Keratinocyte (primary cell): Measurements from ENCODE around the gene IFI35. TPM values are rescaled to one million over a fixed set of nuclear protein-coding genes. Genes with fewer than 3 reads are reported as not detected.

Experiments
- DNase-seq: peaks from one replicate; pipeline ENCODE4 v3.0.0-alpha.2; 2011; ENCODE audit warnings: low read depth, missing footprints, low spot score
- FAIRE-seq: peaks from 2 replicates; lab custom pipeline; 2011; peaks lifted over from hg19 to GRCh38; lab: Jason Lieb, UNC
- H2AFZ ChIP-seq: 2 replicates; pipeline ENCODE4 v1.6.0; 2012; ENCODE audit warnings: low read length, control low read depth, inconsistent platforms; ENCODE audit not compliant: control insufficient read depth
- H3K27ac ChIP-seq: 2 replicates; pipeline ENCODE4 v1.5.1; 2011; ENCODE audit warnings: low read length; ENCODE audit not compliant: control insufficient read depth, insufficient read depth
- H3K27me3 ChIP-seq: 3 replicates; pipeline ENCODE4 v1.6.0; 2011; ENCODE audit warnings: low read length; ENCODE audit not compliant: control insufficient read depth, insufficient read depth; ENCODE audit errors: extremely low read depth
- H3K36me3 ChIP-seq, 2 experiments: 2 replicates in 1 of 2; 3 replicates in 1 of 2; pipeline ENCODE4 v1.5.1; 2011; ENCODE audit warnings: low read length in 2 of 2, mild to moderate bottlenecking in 1 of 2; ENCODE audit not compliant: control insufficient read depth in 2 of 2, insufficient read depth in 2 of 2; ENCODE audit errors: extremely low read depth in 1 of 2
- H3K4me1 ChIP-seq: 3 replicates; pipeline ENCODE4 v1.5.1; 2011; ENCODE audit warnings: low read length; ENCODE audit not compliant: control insufficient read depth, insufficient read depth; ENCODE audit errors: extremely low read depth
- H3K4me2 ChIP-seq: 3 replicates; pipeline ENCODE4 v1.6.0; 2011; ENCODE audit warnings: low read depth, low read length; ENCODE audit not compliant: control insufficient read depth, insufficient read depth; ENCODE audit errors: extremely low read depth
- H3K4me3 ChIP-seq, 3 experiments: fragments of 200-600 bp in 1 of 3; sonication (generic) in 1 of 3; 2 replicates in 2 of 3; 3 replicates in 1 of 3; pipeline ENCODE4 v1.5.1; 2011 to 2016; ENCODE audit warnings: low read length in 3 of 3, mild to moderate bottlenecking in 3 of 3, control low read depth in 2 of 3, inconsistent platforms in 1 of 3, low read depth in 1 of 3, mixed read lengths in 1 of 3, mixed run types in 1 of 3, moderate library complexity in 1 of 3; ENCODE audit not compliant: control insufficient read depth in 2 of 3, insufficient read depth in 2 of 3; ENCODE audit errors: extremely low read depth in 1 of 3
- H3K79me2 ChIP-seq: 2 replicates; pipeline ENCODE4 v1.6.0; 2012; ENCODE audit warnings: low read length; ENCODE audit not compliant: control insufficient read depth, insufficient read depth
- H3K9ac ChIP-seq: 3 replicates; pipeline ENCODE4 v1.6.0; 2011; ENCODE audit warnings: low read length; ENCODE audit not compliant: control insufficient read depth, insufficient read depth; ENCODE audit errors: extremely low read depth
- H3K9me1 ChIP-seq: 3 replicates; pipeline ENCODE4 v1.6.0; 2011; ENCODE audit warnings: low read length; ENCODE audit not compliant: control insufficient read depth, insufficient read depth; ENCODE audit errors: extremely low read depth
- H3K9me3 ChIP-seq: 2 replicates; pipeline ENCODE4 v1.5.1; 2012; ENCODE audit warnings: low read depth, low read length; ENCODE audit not compliant: control insufficient read depth
- H4K20me1 ChIP-seq: 3 replicates; pipeline ENCODE4 v1.6.0; 2011; ENCODE audit warnings: low read length; ENCODE audit not compliant: control insufficient read depth, insufficient read depth; ENCODE audit errors: extremely low read depth
- EZH2 ChIP-seq: IDR thresholded peaks from one replicate; pipeline ENCODE4 v1.6.1; 2012; ENCODE audit warnings: inconsistent platforms, mild to moderate bottlenecking, low read length, moderate library complexity
- dilution Hi-C: fragments of 300-500 bp; cut with MboI; formaldehyde crosslinking; loops from one replicate; pipeline ENCODE4 v1.7.0; 2020; ENCODE audit warnings: low sequenced_read_pairs; ENCODE audit not compliant: extremely low pct_ligation_motif_present
- polyA plus RNA-seq, 5 experiments: library from polyadenylated mRNA; depleted of rRNA in 3 of 5; stranded (reverse) in 3 of 5; stranded (forward) in 1 of 5; unstranded in 1 of 5; fragments of >200 nt; gene quantifications; 1 replicate in 1 of 5; 2 replicates in 3 of 5; 3 replicates in 1 of 5; pipeline versions ENCODE4 v1.2.1 to v1.2.3, GENCODE V29; 2011 to 2012; ENCODE audit warnings: missing spikeins in 2 of 5, low read depth in 1 of 5, low replicate concordance in 1 of 5
- TF ChIP-seq, protein P1 (sequence below), 3 experiments: IDR thresholded peaks in 1 of 3; conservative IDR thresholded peaks in 1 of 3; optimal IDR thresholded peaks in 1 of 3; 2 replicates in 2 of 3; 3 replicates in 1 of 3; pipeline versions ENCODE3 to v1.5.1; 2011; ENCODE audit warnings: low read length in 3 of 3, mild to moderate bottlenecking in 3 of 3, moderate library complexity in 2 of 3, control low read depth in 1 of 3, inconsistent platforms in 1 of 3; ENCODE audit not compliant: insufficient read depth in 2 of 3; ENCODE audit errors: extremely low read depth in 1 of 3

IFI35 gene
- polyA plus RNA-seq, 1 donor (not counting 4 experiments of a cell fraction or from before 2014, with no cell fraction given), result 27.6 TPM

- DNase-seq (no peak), FAIRE-seq (no peak)
- H3K9me3 ChIP-seq, result no peaks in the 10 kb centered on the region
- peaks cover 11% of the 10 kb centered on the region for H3K4me1 ChIP-seq
- peaks cover 20% of the 10 kb centered on the region for H3K79me2 ChIP-seq
- peaks cover 19 to 31% of the 10 kb centered on the region in 2 experiments for H3K36me3 ChIP-seq
- dilution Hi-C loops, result no loop called here
- TF ChIP-seq, protein P1, sequence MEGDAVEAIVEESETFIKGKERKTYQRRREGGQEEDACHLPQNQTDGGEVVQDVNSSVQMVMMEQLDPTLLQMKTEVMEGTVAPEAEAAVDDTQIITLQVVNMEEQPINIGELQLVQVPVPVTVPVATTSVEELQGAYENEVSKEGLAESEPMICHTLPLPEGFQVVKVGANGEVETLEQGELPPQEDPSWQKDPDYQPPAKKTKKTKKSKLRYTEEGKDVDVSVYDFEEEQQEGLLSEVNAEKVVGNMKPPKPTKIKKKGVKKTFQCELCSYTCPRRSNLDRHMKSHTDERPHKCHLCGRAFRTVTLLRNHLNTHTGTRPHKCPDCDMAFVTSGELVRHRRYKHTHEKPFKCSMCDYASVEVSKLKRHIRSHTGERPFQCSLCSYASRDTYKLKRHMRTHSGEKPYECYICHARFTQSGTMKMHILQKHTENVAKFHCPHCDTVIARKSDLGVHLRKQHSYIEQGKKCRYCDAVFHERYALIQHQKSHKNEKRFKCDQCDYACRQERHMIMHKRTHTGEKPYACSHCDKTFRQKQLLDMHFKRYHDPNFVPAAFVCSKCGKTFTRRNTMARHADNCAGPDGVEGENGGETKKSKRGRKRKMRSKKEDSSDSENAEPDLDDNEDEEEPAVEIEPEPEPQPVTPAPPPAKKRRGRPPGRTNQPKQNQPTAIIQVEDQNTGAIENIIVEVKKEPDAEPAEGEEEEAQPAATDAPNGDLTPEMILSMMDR (optimal IDR thresholded peaks at IDR 0.05 in 1 of 3, IDR thresholded peaks at IDR 0.05 in 1 of 3, conservative IDR thresholded peaks at IDR 0.05 in 1 of 3; ENCODE audit: extremely low read depth in 1 of 3, insufficient read depth in 2 of 3, low read length in 3 of 3), result no peak
- no peak for TF ChIP-seq EZH2
- no peak overlapping the region for H2AFZ ChIP-seq
- H3K9ac ChIP-seq, result no peak overlapping the region
- no peak overlapping the region for H3K27ac ChIP-seq
- no peak overlapping the region for H3K4me3 ChIP-seq
- no peaks in the 10 kb centered on the region for H3K9me1 ChIP-seq
- H4K20me1 ChIP-seq, result no peaks in the 10 kb centered on the region
- no peaks in the 10 kb centered on the region for H3K27me3 ChIP-seq
- H3K4me2 ChIP-seq, result no peak overlapping the region
Observed at GRCh38 chr17:43018008-43018853, 11.6 kb downstream of the IFI35 start.

- Histone ChIP-seq H3K79me2 (peaks cover 20% of the 10 kb centered on the region), H2AFZ (no peak overlapping the region), H3K4me2 (no peak overlapping the region), H3K27ac (no peak overlapping the region), H4K20me1 (no peaks in the 10 kb centered on the region), H3K27me3 (no peaks in the 10 kb centered on the region), H3K9me1 (no peaks in the 10 kb centered on the region), H3K4me1 (peaks cover 11% of the 10 kb centered on the region), H3K36me3 (peaks cover 19 to 28% of the 10 kb centered on the region in 2 experiments), H3K9me3 (no peaks in the 10 kb centered on the region), H3K9ac (no peak overlapping the region), H3K4me3 (no peak overlapping the region)
- no peak for DNase-seq
- no peak for TF ChIP-seq EZH2
- FAIRE-seq, result no peak
- dilution Hi-C loops, result no loop called here
Observed at GRCh38 chr17:43018932-43019331, 12.3 kb downstream of the IFI35 start.
